Iris pigment epithelial cell (primary cell): ENCODE measurements around the gene RNF224.
"Not testable (repeated sequence)": the region's sequence is repeated elsewhere in the genome, so short reads cannot be mapped to it uniquely, and the experiment has no call there.

Experiments
- DNase-seq: peaks from one replicate; pipeline ENCODE4 v3.0.0-alpha.2; 2011; ENCODE audit warnings: low read depth

RNF224 gene

GRCh38 chr9:137228506-137228967 lies 1.2 kb downstream of the RNF224 start:
- no peak for DNase-seq

GRCh38 chr9:137228968-137229896 lies 1.9 kb downstream of the RNF224 start:
- DNase-seq, result no peak

- no peak for DNase-seq
Observed at GRCh38 chr9:137229903-137230704, 2.8 kb downstream of the RNF224 start.

- no peak for DNase-seq
Observed at GRCh38 chr9:137230705-137231371, 3.5 kb downstream of the RNF224 start, which contains the start of gene SLC34A3. Gene SLC34A3 (plus strand): TSS chr9:137230901. CDS start chr9:137231703, 802 bp downstream.

GRCh38 chr9:137231372-137232039 lies 4.2 kb downstream of the RNF224 start:
- DNase-seq, result no peak

- DNase-seq, result no peak
Observed at GRCh38 chr9:137232101-137232500, 4.8 kb downstream of the RNF224 start.

GRCh38 chr9:137232510-137232909 lies 5.2 kb downstream of the RNF224 start:
- no peak for DNase-seq

- no peak for DNase-seq
Observed at GRCh38 chr9:137233143-137233980, 6.1 kb downstream of the RNF224 start.

- no peak for DNase-seq
Observed at GRCh38 chr9:137234055-137234697, 6.9 kb downstream of the RNF224 start.

GRCh38 chr9:137234758-137235423 lies 7.6 kb downstream of the RNF224 start:
- DNase-seq, result no peak

GRCh38 chr9:137235424-137236237 lies 8.3 kb downstream of the RNF224 start:
- no peak for DNase-seq

- peak; percentile 63 for DNase-seq
Observed at GRCh38 chr9:137236238-137236935, 9.1 kb downstream of the RNF224 start.

GRCh38 chr9:137236936-137237421 lies 9.7 kb downstream of the RNF224 start:
- DNase-seq, result no peak

GRCh38 chr9:137237759-137238726 lies 10.7 kb downstream of the RNF224 start:
- no peak for DNase-seq

- not testable (repeated sequence) for DNase-seq
Observed at GRCh38 chr9:137239541-137240200, 12.4 kb downstream of the RNF224 start.

GRCh38 chr9:137240318-137240840 lies 13.1 kb downstream of the RNF224 start:
- peak; percentile 67 for DNase-seq
